ENCODE results near the gene NKAIN4. TPM values are rescaled to one million over a fixed set of nuclear protein-coding genes. Genes with fewer than 3 reads are reported as not detected.
"Not testable (repeated sequence)": the region's sequence is repeated elsewhere in the genome, so short reads cannot be mapped to it uniquely, and the experiment has no call there.

The NKAIN4 gene
- total RNA-seq, 1 donor from 2014 or later = 44.0 TPM

GRCh38 chr20:63253065-63253437, 1.2 kb downstream of the NKAIN4 start:
- Mint-ChIP-seq H3K4me1 (peaks cover 52% of the 10 kb centered on the region), H3K4me3 (peak overlapping the region; percentile 92), H3K27ac (ENCODE audit: unreplicated experiment) (peak overlapping the region; percentile 93), H3K9me3 (no peaks in the 10 kb centered on the region), H3K36me3 (ENCODE audit: low read depth) (peaks cover 4% of the 10 kb centered on the region), H3K27me3 (ENCODE audit: low read depth) (peaks cover 2% of the 10 kb centered on the region)
- no peak for DNase-seq (ENCODE audit: low read depth, low spot score)
- no peak for TF ChIP-seq CTCF (conservative IDR thresholded peaks at IDR 0.05)

- peak overlapping the region; percentile 93 for H3K27ac Mint-ChIP-seq (ENCODE audit: unreplicated experiment)
Measured at GRCh38 chr20:63252284-63252711, 2.0 kb downstream of the NKAIN4 start.

GRCh38 chr20:63251350-63251749, 2.9 kb downstream of the NKAIN4 start:
- peak overlapping the region; percentile 86 for H3K4me3 Mint-ChIP-seq
- H3K27ac Mint-ChIP-seq (ENCODE audit: unreplicated experiment) = peak overlapping the region; percentile 70
- peak; percentile 37 for DNase-seq (ENCODE audit: low read depth, low spot score)
- H3K9me3 Mint-ChIP-seq; H3K27me3 Mint-ChIP-seq (ENCODE audit: low read depth); H3K36me3 Mint-ChIP-seq (ENCODE audit: low read depth): not testable (repeated sequence)
- peak; percentile 46 for TF ChIP-seq CTCF (conservative IDR thresholded peaks at IDR 0.05)
- peaks cover 45% of the 10 kb centered on the region for H3K4me1 Mint-ChIP-seq

More at GRCh38 chr20:63252284-63252711, 2.0 kb downstream of the NKAIN4 start:
- Mint-ChIP-seq H3K9me3 (no peaks in the 10 kb centered on the region), H3K4me3 (peak overlapping the region; percentile 92), H3K36me3 (ENCODE audit: low read depth) (peaks cover 4% of the 10 kb centered on the region), H3K4me1 (peaks cover 50% of the 10 kb centered on the region), H3K27me3 (ENCODE audit: low read depth) (peaks cover 2% of the 10 kb centered on the region)
- peak; percentile 22 for DNase-seq (ENCODE audit: low read depth, low spot score)
- no peak for TF ChIP-seq CTCF (conservative IDR thresholded peaks at IDR 0.05)

GRCh38 chr20:63249891-63250290, 4.4 kb downstream of the NKAIN4 start:
- Mint-ChIP-seq H3K27ac (ENCODE audit: unreplicated experiment) (no peak overlapping the region), H3K36me3 (ENCODE audit: low read depth) (no peaks in the 10 kb centered on the region), H3K4me1 (peaks cover 33% of the 10 kb centered on the region), H3K9me3 (no peaks in the 10 kb centered on the region), H3K27me3 (ENCODE audit: low read depth) (no peaks in the 10 kb centered on the region), H3K4me3 (no peak overlapping the region)
- DNase-seq (ENCODE audit: low read depth, low spot score) = no peak
- TF ChIP-seq CTCF (conservative IDR thresholded peaks at IDR 0.05) = no peak

- H3K27ac Mint-ChIP-seq (ENCODE audit: unreplicated experiment) = no peak overlapping the region
- no peaks in the 10 kb centered on the region for H3K9me3 Mint-ChIP-seq
- H3K27me3 Mint-ChIP-seq (ENCODE audit: low read depth) = no peaks in the 10 kb centered on the region
- no peak for TF ChIP-seq CTCF (conservative IDR thresholded peaks at IDR 0.05)
- H3K4me1 Mint-ChIP-seq = peaks cover 32% of the 10 kb centered on the region
- no peaks in the 10 kb centered on the region for H3K36me3 Mint-ChIP-seq (ENCODE audit: low read depth)
- H3K4me3 Mint-ChIP-seq = no peak overlapping the region
- no peak for DNase-seq (ENCODE audit: low read depth, low spot score)
Measured at GRCh38 chr20:63248835-63249591, 5.2 kb downstream of the NKAIN4 start.

All from neural crest cell (in vitro differentiated cells).